ENCODE measurements around the gene CIC.

- TF ChIP-seq POLR2A (IDR thresholded peaks at IDR 0.05): no peak
- TF ChIP-seq, protein P1, sequence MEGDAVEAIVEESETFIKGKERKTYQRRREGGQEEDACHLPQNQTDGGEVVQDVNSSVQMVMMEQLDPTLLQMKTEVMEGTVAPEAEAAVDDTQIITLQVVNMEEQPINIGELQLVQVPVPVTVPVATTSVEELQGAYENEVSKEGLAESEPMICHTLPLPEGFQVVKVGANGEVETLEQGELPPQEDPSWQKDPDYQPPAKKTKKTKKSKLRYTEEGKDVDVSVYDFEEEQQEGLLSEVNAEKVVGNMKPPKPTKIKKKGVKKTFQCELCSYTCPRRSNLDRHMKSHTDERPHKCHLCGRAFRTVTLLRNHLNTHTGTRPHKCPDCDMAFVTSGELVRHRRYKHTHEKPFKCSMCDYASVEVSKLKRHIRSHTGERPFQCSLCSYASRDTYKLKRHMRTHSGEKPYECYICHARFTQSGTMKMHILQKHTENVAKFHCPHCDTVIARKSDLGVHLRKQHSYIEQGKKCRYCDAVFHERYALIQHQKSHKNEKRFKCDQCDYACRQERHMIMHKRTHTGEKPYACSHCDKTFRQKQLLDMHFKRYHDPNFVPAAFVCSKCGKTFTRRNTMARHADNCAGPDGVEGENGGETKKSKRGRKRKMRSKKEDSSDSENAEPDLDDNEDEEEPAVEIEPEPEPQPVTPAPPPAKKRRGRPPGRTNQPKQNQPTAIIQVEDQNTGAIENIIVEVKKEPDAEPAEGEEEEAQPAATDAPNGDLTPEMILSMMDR (IDR thresholded peaks at IDR 0.05): peak; percentile 90 to 97 (median 92)
Measured at GRCh38 chr19:42279902-42280814, 11.1 kb downstream of the CIC start.
